BE2C (cell line): Measurements from ENCODE around the gene BPNT1.

Source experiments
- DNase-seq: peaks from one replicate; pipeline ENCODE4 v3.0.0-alpha.2; 2020
- H3K27me3 ChIP-seq: fragments of 250-450 bp; sonication (Bioruptor Pico); 2 replicates; pipeline ENCODE4 v1.5.1; 2020; ENCODE audit warnings: mild to moderate bottlenecking
- H3K36me3 ChIP-seq: fragments of 250-450 bp; sonication (Bioruptor Pico); 2 replicates; pipeline ENCODE4 v1.5.1; 2020; ENCODE audit warnings: mild to moderate bottlenecking
- H3K4me1 ChIP-seq: fragments of 250-450 bp; sonication (Bioruptor Pico); 2 replicates; pipeline ENCODE4 v1.5.1; 2020
- H3K4me3 ChIP-seq: 2 replicates; pipeline ENCODE4 v1.5.1; 2011; ENCODE audit warnings: low read depth, low read length
- H3K9me3 ChIP-seq: fragments of 250-450 bp; sonication (Bioruptor Pico); 2 replicates; pipeline ENCODE4 v1.5.1; 2020
- TF ChIP-seq, protein P1 (sequence below): IDR thresholded peaks from 2 replicates; pipeline ENCODE4 v1.5.1; 2012; ENCODE audit warnings: mild to moderate bottlenecking, low read depth, low read length

The BPNT1 gene

GRCh38 chr1:220028346-220028895 is 61.2 kb downstream of the BPNT1 start:
- Histone ChIP-seq H3K4me1 (no peaks in the 10 kb centered on the region), H3K4me3 (no peak overlapping the region), H3K36me3 (peaks cover 44% of the 10 kb centered on the region), H3K27me3 (no peaks in the 10 kb centered on the region), H3K9me3 (no peaks in the 10 kb centered on the region)
- DNase-seq = no peak
- TF ChIP-seq, protein P1, sequence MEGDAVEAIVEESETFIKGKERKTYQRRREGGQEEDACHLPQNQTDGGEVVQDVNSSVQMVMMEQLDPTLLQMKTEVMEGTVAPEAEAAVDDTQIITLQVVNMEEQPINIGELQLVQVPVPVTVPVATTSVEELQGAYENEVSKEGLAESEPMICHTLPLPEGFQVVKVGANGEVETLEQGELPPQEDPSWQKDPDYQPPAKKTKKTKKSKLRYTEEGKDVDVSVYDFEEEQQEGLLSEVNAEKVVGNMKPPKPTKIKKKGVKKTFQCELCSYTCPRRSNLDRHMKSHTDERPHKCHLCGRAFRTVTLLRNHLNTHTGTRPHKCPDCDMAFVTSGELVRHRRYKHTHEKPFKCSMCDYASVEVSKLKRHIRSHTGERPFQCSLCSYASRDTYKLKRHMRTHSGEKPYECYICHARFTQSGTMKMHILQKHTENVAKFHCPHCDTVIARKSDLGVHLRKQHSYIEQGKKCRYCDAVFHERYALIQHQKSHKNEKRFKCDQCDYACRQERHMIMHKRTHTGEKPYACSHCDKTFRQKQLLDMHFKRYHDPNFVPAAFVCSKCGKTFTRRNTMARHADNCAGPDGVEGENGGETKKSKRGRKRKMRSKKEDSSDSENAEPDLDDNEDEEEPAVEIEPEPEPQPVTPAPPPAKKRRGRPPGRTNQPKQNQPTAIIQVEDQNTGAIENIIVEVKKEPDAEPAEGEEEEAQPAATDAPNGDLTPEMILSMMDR = no peak

- no peaks in the 10 kb centered on the region for H3K9me3 ChIP-seq
- no peaks in the 10 kb centered on the region for H3K4me1 ChIP-seq
- TF ChIP-seq, protein P1 = no peak
- no peak for DNase-seq
- H3K27me3 ChIP-seq = no peaks in the 10 kb centered on the region
- no peak overlapping the region for H3K4me3 ChIP-seq
- peaks cover 69% of the 10 kb centered on the region for H3K36me3 ChIP-seq
Measured at GRCh38 chr1:220019071-220019470, 70.5 kb downstream of the BPNT1 start.

GRCh38 chr1:220013497-220013896 is 76.1 kb downstream of the BPNT1 start:
- Histone ChIP-seq H3K4me3 (no peak overlapping the region), H3K4me1 (no peaks in the 10 kb centered on the region), H3K36me3 (peaks cover 55% of the 10 kb centered on the region), H3K9me3 (no peaks in the 10 kb centered on the region), H3K27me3 (no peaks in the 10 kb centered on the region)
- DNase-seq = no peak
- TF ChIP-seq, protein P1 = no peak

DNA sequence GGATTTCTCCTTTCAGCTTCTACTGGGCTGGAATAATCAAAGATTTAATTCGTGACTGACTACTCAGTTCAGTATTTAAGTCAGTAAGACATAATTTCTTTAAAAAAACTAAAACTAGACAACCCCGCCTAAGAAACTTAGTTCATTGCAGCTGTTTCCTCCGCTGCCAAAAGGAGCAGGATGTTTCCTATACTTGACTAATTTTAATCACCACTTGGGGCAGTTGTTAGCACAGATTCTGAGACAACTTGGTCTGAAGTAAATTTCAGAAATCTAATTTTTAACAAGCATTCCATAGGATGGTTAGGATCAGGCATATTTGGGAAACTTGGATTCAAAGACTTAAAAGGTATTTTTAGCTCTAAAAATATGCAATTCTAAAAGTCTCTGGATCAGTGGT is 77.3 kb downstream of the BPNT1 start:
- TF ChIP-seq, protein P1 = no peak
- H3K4me3 ChIP-seq = no peak overlapping the region

DNA sequence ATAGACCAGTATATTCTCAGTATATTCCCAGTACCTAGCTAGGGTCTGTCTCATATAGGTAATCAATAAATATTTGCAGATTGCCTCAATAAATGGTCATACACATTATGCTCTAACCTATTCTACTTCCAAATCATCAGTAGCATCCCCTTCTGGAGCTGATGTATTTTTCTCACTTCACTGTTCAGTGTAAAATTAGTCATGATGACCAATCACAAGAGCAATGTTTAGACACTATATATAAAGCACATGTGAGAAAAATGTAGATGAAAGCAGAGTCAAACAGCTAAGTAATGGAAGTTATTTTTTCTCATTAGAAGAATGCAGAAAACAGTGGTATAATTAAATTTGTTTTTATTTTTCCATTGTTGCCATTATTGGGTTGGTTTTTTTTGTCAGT is 78.0 kb downstream of the BPNT1 start:
- TF ChIP-seq, protein P1 = no peak
- H3K27me3 ChIP-seq = no peaks in the 10 kb centered on the region
- peaks cover 51% of the 10 kb centered on the region for H3K36me3 ChIP-seq
- no peak for DNase-seq
- H3K4me3 ChIP-seq = no peak overlapping the region
- no peaks in the 10 kb centered on the region for H3K4me1 ChIP-seq
- H3K9me3 ChIP-seq = no peaks in the 10 kb centered on the region

More for the DNA sequence above, 77.3 kb downstream of the BPNT1 start:
- H3K36me3 ChIP-seq = peaks cover 54% of the 10 kb centered on the region
- H3K9me3 ChIP-seq = no peaks in the 10 kb centered on the region
- H3K4me1 ChIP-seq = no peaks in the 10 kb centered on the region
- H3K27me3 ChIP-seq = no peaks in the 10 kb centered on the region
- no peak for DNase-seq
